Activated naive CD8-positive, alpha-beta T cell treated with anti-CD3 and anti-CD28 coated beads, Interleukin-2, amount 50 U/mL, for 16 hours (primary cell): ENCODE data around the gene C19orf53.
"Not testable (repeated sequence)": the region's sequence is repeated elsewhere in the genome, so short reads cannot be mapped to it uniquely, and the experiment has no call there.

ENCODE experiments used
- DNase-seq: peaks from one replicate; pipeline ENCODE4 v3.0.0-alpha.2; 2020; ENCODE audit warnings: low read depth, low spot score

The C19orf53 gene

GRCh38 chr19:13774217-13775191 lies at the start of gene C19orf53:
Gene C19orf53 (plus strand): TSS chr19:13774456. CDS start chr19:13774478, 22 bp downstream.
- DNase-seq: peak; percentile 80

- no peak for DNase-seq
Observed at GRCh38 chr19:13726323-13726722, 47.9 kb upstream of the C19orf53 start.

- no peak for DNase-seq
Observed at GRCh38 chr19:13727798-13728197, 46.5 kb upstream of the C19orf53 start.

GRCh38 chr19:13729859-13730258 lies 44.4 kb upstream of the C19orf53 start:
- DNase-seq: no peak

- DNase-seq: peak; percentile 90
Observed at GRCh38 chr19:13731147-13731964, 42.9 kb upstream of the C19orf53 start.

DNA sequence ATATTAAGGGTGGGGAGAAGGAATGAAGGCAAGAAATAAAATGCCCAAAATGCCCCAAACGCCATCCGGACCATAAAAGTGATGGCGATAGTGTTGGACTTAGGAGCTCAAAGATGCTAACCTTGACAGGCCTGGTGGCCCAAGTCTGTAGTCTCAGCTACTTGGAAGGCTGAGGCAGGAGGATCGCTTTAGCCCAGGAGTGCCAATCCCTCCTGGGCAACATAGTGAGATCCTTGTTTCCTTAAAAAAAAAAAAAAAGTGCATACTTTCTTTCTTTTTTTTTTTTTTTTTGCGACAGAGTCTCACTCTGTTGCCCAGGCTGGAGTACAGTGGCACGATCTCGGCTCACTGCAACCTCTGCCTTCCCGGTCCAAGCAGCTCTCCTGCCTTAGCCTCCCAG lies 41.9 kb upstream of the C19orf53 start:
- DNase-seq: no peak

DNA sequence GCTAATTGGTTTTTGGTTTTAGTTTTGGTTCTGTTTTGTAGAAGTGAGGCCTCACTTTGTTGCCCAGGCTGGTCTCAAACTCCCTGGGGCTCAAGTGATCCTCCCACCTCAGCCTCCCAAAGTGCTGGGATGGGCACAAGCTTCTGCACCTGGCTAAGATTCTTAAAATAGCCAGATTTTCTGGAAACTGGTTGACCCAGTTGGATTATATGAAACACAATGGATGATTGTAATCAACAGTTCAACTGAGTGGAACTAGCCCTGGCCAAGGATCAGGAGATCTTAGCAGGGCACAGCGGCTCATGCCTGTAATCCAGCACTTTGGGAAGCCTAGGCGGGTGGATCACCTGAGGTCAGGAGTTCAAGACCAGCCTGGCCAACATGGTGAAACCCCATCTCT lies 39.5 kb upstream of the C19orf53 start:
- no peak for DNase-seq

DNA sequence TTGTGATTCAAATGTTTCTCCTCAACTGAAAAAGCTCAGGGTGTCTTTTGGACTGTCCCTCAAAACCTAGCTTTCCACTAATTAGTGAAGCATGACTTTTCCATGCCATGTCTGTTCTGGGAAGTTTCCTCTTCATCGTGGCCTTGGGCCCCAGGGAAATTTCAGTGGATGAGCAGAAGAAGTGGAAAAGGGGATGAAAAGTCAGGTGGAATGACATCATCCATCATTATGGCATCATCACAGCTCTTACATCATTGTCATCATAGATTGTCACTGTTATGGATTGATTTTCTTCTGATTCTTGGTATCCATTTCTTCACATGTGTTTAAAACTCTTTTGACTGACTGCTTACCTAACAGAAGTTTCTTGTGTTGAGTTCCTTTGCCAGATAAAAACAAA lies 36.2 kb upstream of the C19orf53 start:
- DNase-seq: no peak

DNA sequence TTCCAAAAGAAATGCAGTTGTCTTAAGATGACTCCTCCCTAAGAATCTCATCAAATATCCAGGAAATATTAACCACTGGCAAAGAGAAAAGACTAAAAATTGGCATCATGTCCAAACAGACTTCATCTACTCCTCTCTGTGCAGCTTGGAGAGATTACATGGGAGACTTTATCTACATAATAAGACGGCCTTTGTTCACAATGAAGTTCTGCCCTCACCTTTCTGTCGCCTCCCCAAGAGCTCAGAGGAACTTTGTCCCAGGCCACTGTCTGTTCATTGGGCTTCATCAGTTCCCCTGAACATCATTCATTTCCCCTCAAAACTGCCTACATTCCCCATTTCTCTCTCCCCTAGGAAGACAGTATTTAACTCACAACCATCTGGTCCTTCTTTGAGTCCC lies 32.4 kb upstream of the C19orf53 start:
- DNase-seq: no peak

GRCh38 chr19:13742756-13743155 lies 31.5 kb upstream of the C19orf53 start:
- DNase-seq: no peak

DNA sequence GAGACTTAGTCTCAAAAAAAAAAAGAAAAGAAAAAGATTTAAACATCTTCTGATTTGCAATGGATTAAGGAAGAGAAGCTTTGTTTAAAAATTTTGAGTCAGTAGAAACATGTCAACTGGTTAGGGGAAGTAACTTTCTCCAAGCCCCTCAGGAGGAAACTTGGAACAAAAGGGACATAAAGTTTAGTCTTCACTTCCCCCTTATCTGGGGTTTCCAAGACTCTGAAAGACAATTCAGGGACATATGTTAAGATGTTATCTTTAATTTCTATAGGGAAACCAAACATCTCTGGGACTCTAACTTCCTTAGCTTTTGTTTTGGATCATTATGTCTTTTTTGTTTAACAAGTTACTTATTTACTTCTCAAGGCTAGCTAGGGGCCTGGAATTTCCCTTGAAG lies 30.1 kb upstream of the C19orf53 start:
- no peak for DNase-seq

DNA sequence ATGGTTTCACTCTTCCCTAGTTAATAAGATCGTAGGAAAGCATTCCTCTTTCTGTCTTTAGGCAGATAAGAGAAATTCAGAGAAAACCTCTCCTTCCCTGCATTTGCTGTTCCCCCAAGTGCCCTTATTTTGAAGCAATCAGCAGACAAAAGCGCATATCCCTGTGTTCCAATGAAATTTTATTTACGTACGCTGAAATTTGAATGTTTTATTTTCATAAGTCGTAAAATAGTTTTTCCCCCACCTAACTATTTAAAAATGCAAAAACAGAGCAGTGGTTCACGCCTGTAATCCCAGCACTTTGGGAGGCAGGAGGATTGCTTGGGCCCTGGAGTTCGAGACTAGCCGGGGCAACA lies 27.2 kb upstream of the C19orf53 start:
- no peak for DNase-seq

- no peak for DNase-seq
Observed at GRCh38 chr19:13748169-13748828, 26.0 kb upstream of the C19orf53 start.

- no peak for DNase-seq
Observed at GRCh38 chr19:13751436-13751835, 22.8 kb upstream of the C19orf53 start.

GRCh38 chr19:13753622-13754021 lies 20.6 kb upstream of the C19orf53 start:
- not testable (repeated sequence) for DNase-seq

- no peak for DNase-seq
Observed at GRCh38 chr19:13756210-13756609, 18.0 kb upstream of the C19orf53 start.

DNA sequence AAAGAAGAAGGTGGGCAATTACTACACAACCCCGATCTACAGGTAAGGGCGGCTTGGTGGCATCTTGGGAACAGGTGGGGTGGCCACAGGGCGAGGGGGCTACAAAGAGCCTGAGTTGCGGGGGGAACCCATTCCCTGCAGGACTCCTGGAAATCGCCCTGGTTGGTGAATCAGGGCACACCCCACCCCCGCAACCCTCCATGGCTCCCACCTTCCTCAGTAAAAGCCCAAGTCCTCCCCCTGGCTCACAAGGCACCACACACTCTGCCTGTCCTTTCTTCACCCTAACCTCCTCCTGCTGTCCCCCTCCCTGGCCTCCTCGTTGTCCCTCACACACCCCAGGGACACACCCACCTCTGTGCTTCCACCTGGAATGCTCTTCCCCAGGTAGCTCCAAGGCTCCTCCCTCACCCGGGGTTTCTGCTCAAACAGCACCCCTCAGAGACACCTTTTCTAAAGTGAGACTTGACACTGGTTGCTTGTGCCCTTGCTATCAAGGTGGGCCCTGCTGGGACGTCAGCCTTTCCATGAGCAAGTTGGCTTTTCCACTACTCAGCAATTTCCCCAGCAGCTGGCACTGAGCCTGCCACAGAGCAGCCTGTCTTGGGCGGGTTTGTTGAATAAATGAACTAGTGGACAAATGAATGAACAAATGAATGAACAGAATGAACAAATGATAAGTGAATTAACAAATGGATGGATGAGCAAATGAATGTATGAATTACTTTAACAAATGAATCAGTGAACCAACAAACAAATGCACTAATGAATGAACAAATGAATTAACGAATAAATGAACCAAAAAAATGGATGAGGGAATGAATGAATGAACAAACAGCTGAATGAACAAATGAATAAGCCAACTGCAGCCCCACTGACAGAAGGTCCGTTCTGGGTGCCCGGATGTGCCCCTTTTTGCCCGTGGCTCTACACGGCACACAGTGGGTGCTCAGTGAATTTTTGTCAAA lies 16.2 kb upstream of the C19orf53 start:
- DNase-seq: no peak

DNA sequence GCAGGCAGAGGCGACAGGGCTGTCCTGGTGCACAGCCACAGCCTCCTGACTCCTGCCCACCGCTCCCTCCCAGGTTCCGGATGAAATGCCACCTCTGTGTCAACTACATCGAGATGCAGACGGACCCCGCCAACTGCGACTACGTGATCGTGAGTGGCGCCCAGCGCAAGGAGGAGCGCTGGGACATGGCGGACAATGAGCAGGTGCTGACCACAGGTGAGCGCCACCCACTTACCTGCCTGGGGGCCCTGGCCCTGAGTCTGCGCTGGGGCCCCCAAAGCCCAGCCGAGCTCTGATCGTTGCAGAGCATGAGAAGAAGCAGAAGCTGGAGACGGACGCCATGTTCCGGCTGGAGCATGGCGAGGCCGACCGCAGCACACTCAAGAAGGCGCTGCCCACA lies 15.5 kb upstream of the C19orf53 start:
- no peak for DNase-seq

GRCh38 chr19:13761423-13761822 lies 12.8 kb upstream of the C19orf53 start:
- DNase-seq: no peak

DNA sequence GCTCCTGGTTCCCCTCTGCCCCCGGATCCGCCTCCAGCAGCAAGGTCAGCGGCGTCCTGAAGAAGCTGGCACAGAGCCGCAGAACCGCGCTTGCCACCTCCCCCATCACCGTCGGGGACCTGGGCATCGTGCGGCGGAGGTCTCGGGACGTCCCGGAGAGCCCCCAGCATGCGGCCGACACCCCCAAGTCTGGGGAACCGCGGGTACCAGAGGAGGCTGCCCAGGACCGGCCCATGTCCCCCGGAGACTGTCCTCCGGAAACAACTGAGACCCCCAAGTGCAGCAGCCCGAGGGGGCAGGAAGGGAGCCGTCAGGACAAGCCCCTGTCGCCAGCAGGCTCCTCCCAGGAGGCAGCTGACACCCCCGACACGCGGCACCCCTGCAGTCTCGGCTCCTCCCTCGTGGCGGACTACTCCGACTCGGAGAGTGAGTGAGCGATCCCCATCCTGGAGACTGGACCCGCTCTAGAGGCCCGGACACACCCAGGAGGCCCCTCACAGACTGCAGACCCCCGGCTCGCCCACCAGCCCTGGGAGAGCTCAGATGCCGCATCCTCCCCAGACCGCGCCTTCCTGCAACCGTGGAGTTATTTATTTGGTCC lies 11.5 kb upstream of the C19orf53 start:
- no peak for DNase-seq
